WTC11 (cell line): ENCODE data around the gene MFF. TPM values are rescaled to one million over a fixed set of nuclear protein-coding genes. Genes with fewer than 3 reads are reported as not detected.

ENCODE experiments used
- ATAC-seq: fragments of 200-7000 bp; cut with Tn5 transposase; 2 replicates; pipeline ENCODE4 v1.10.0; 2021; ENCODE audit warnings: mild to moderate bottlenecking, moderate library complexity
- CTCF ChIA-PET: fragments of 300-600 bp; sonication (Branson Sonifier 250); formaldehyde crosslinking; loops from one replicate; lab custom pipeline; 2021; ENCODE audit warnings: antibody characterized with exemption; lab: Charles Lee
- POLR2A ChIA-PET: fragments of 350-600 bp; sonication (Branson Sonifier 250); formaldehyde crosslinking; loops from one replicate; lab custom pipeline; 2021; ENCODE audit warnings: antibody characterized with exemption; lab: Charles Lee
- DNase-seq: peaks from one replicate; pipeline ENCODE4 v3.0.0; 2021; ENCODE audit warnings: low spot score
- H3K27ac Mint-ChIP-seq: 2 replicates; pipeline ENCODE4 v1.8.0; 2021; ENCODE audit warnings: mixed read lengths
- H3K27me3 Mint-ChIP-seq: 2 replicates; pipeline ENCODE4 v1.8.0; 2021; ENCODE audit warnings: low read depth, mild to moderate bottlenecking, moderate library complexity, mixed read lengths
- H3K36me3 Mint-ChIP-seq: 2 replicates; pipeline ENCODE4 v1.8.0; 2021; ENCODE audit warnings: mixed read lengths
- H3K4me1 Mint-ChIP-seq: 2 replicates; pipeline ENCODE4 v1.8.0; 2022; ENCODE audit warnings: mixed read lengths
- H3K4me3 Mint-ChIP-seq: 2 replicates; pipeline ENCODE4 v1.8.0; 2021; ENCODE audit warnings: mild to moderate bottlenecking, moderate library complexity, mixed read lengths
- H3K9me3 Mint-ChIP-seq: 2 replicates; pipeline ENCODE4 v1.8.0; 2021; ENCODE audit warnings: mixed read lengths
- ATF1 ChIP-seq: sonication (generic); formaldehyde crosslinking; IDR thresholded peaks from 2 replicates; pipeline ENCODE4 v1.8.1; 2023; ENCODE audit warnings: mild to moderate bottlenecking, moderate library complexity, missing genetic modification reagents
- CREM ChIP-seq: sonication (generic); formaldehyde crosslinking; IDR thresholded peaks from 2 replicates; pipeline ENCODE4 v1.8.1; 2022; ENCODE audit warnings: mild to moderate bottlenecking, missing genetic modification reagents, moderate library complexity
- FOXJ3 ChIP-seq: sonication (generic); formaldehyde crosslinking; IDR thresholded peaks from 2 replicates; pipeline ENCODE4 v1.9.0; 2021; ENCODE audit warnings: missing genetic modification reagents, mild to moderate bottlenecking, borderline replicate concordance
- FOXP1 ChIP-seq: sonication (generic); formaldehyde crosslinking; IDR thresholded peaks from 2 replicates; pipeline ENCODE4 v1.8.0; 2022; ENCODE audit warnings: missing genetic modification reagents, mild to moderate bottlenecking, moderate library complexity, borderline replicate concordance
- IRF1 ChIP-seq: sonication (generic); formaldehyde crosslinking; IDR thresholded peaks from 2 replicates; pipeline ENCODE4 v1.8.0; 2023; ENCODE audit warnings: missing genetic modification reagents
- JUN ChIP-seq: sonication (generic); formaldehyde crosslinking; IDR thresholded peaks from 2 replicates; pipeline ENCODE4 v1.8.0; 2023; ENCODE audit warnings: mild to moderate bottlenecking, missing genetic modification reagents
- KAT7 ChIP-seq: sonication (generic); formaldehyde crosslinking; IDR thresholded peaks from 2 replicates; pipeline ENCODE4 v1.8.1; 2023; ENCODE audit warnings: missing genetic modification reagents, mild to moderate bottlenecking, borderline replicate concordance
- NR2C2 ChIP-seq: sonication (generic); formaldehyde crosslinking; IDR thresholded peaks from 2 replicates; pipeline ENCODE4 v1.8.0; 2022; ENCODE audit warnings: mild to moderate bottlenecking, missing genetic modification reagents
- PREB ChIP-seq: sonication (generic); formaldehyde crosslinking; IDR thresholded peaks from 2 replicates; pipeline ENCODE4 v1.8.1; 2022; ENCODE audit warnings: mild to moderate bottlenecking, missing genetic modification reagents, moderate library complexity, borderline replicate concordance
- ZNF121 ChIP-seq: sonication (generic); formaldehyde crosslinking; IDR thresholded peaks from 2 replicates; pipeline ENCODE4 v1.8.0; 2023; ENCODE audit warnings: missing genetic modification reagents
- ZNF219 ChIP-seq: sonication (generic); formaldehyde crosslinking; IDR thresholded peaks from 2 replicates; pipeline ENCODE4 v1.8.0; 2023; ENCODE audit warnings: missing genetic modification reagents, mild to moderate bottlenecking, borderline replicate concordance
- ZNF416 ChIP-seq: fragments of 250-450 bp; sonication (Bioruptor Pico); IDR thresholded peaks from 2 replicates; pipeline ENCODE4 v1.9.0; 2021; ENCODE audit warnings: mild to moderate bottlenecking, inconsistent platforms
- ZSCAN18 ChIP-seq: fragments of 250-450 bp; sonication (Bioruptor Pico); IDR thresholded peaks from 2 replicates; pipeline ENCODE4 v2.1.2; 2022; ENCODE audit warnings: mild to moderate bottlenecking, moderate library complexity
- total RNA-seq: library from RNA; stranded (reverse); gene quantifications from 3 replicates; pipeline ENCODE4 v1.2.3, GENCODE V29; 2021
- TF ChIP-seq, protein P1 (sequence below): fragments of 200-600 bp; IDR thresholded peaks from 2 replicates; pipeline ENCODE4 v1.8.0; 2022; ENCODE audit warnings: antibody characterized with exemption
- TF ChIP-seq, protein P2 (sequence below): sonication (generic); formaldehyde crosslinking; IDR thresholded peaks from 2 replicates; pipeline ENCODE4 v1.8.0; 2022; ENCODE audit warnings: mild to moderate bottlenecking, missing genetic modification reagents
- TF ChIP-seq, protein P3 (sequence below): sonication (generic); formaldehyde crosslinking; IDR thresholded peaks from 2 replicates; pipeline ENCODE4 v1.8.0; 2023; ENCODE audit warnings: missing genetic modification reagents, mild to moderate bottlenecking, borderline replicate concordance

Gene MFF
- total RNA-seq, 1 experiment from 2014 or later = 78.5 TPM

DNA sequence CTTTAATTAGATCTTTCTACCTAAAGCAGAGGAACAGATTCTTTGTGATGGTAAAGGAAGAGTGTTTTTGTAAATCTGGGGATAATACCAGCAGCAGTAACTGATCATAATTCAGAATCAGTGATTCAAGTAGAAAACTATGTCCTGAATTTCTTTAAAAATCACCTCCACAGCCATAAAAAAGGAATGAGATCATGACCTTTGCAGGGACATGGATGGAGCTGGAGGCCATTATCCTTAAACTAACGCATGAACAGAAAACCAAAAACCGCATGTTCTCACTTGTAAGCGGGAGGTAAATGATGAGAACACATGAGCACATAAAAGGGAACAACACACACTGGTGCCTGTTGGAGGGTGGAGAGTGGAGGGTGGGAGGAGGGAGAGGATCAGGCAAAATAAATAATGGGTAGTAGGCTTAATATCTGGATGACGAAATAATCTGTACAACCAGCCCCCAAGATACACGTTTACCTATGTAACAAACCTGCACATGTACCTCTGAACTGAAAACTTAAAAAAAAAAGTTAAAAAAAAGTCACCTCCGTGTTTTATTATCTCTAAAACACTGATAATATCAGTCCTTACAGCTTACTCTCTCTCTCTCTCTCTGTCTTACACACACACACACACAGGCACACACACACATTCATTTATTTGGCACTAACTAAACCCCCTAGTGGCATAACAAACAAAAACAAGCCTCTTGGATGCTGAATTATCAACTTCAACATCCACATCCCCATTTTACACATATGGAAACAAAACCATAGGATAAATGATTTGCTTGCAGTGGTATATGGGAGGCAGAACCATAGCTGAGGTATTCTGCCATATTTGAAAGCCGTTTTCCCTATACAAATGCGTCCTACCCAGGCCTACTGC lies 52.7 kb downstream of the MFF start:
- no peak for TF ChIP-seq FOXJ3 (CRISPR knock-in tag)
- TF ChIP-seq KAT7 (CRISPR knock-in tag) = no peak
- TF ChIP-seq ATF1 (CRISPR knock-in tag) = no peak
- TF ChIP-seq JUN (CRISPR knock-in tag) = no peak
- TF ChIP-seq, protein P1, sequence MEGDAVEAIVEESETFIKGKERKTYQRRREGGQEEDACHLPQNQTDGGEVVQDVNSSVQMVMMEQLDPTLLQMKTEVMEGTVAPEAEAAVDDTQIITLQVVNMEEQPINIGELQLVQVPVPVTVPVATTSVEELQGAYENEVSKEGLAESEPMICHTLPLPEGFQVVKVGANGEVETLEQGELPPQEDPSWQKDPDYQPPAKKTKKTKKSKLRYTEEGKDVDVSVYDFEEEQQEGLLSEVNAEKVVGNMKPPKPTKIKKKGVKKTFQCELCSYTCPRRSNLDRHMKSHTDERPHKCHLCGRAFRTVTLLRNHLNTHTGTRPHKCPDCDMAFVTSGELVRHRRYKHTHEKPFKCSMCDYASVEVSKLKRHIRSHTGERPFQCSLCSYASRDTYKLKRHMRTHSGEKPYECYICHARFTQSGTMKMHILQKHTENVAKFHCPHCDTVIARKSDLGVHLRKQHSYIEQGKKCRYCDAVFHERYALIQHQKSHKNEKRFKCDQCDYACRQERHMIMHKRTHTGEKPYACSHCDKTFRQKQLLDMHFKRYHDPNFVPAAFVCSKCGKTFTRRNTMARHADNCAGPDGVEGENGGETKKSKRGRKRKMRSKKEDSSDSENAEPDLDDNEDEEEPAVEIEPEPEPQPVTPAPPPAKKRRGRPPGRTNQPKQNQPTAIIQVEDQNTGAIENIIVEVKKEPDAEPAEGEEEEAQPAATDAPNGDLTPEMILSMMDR = no peak
- no peak for TF ChIP-seq FOXP1 (CRISPR knock-in tag)
- TF ChIP-seq ZNF416 (CRISPR knock-in tag) = no peak
- no peak for TF ChIP-seq PREB (CRISPR knock-in tag)
- no peak for TF ChIP-seq NR2C2 (CRISPR knock-in tag)
- TF ChIP-seq CREM (CRISPR knock-in tag) = no peak
- TF ChIP-seq, protein P2, sequence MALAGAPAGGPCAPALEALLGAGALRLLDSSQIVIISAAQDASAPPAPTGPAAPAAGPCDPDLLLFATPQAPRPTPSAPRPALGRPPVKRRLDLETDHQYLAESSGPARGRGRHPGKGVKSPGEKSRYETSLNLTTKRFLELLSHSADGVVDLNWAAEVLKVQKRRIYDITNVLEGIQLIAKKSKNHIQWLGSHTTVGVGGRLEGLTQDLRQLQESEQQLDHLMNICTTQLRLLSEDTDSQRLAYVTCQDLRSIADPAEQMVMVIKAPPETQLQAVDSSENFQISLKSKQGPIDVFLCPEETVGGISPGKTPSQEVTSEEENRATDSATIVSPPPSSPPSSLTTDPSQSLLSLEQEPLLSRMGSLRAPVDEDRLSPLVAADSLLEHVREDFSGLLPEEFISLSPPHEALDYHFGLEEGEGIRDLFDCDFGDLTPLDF = no peak
- TF ChIP-seq, protein P3, sequence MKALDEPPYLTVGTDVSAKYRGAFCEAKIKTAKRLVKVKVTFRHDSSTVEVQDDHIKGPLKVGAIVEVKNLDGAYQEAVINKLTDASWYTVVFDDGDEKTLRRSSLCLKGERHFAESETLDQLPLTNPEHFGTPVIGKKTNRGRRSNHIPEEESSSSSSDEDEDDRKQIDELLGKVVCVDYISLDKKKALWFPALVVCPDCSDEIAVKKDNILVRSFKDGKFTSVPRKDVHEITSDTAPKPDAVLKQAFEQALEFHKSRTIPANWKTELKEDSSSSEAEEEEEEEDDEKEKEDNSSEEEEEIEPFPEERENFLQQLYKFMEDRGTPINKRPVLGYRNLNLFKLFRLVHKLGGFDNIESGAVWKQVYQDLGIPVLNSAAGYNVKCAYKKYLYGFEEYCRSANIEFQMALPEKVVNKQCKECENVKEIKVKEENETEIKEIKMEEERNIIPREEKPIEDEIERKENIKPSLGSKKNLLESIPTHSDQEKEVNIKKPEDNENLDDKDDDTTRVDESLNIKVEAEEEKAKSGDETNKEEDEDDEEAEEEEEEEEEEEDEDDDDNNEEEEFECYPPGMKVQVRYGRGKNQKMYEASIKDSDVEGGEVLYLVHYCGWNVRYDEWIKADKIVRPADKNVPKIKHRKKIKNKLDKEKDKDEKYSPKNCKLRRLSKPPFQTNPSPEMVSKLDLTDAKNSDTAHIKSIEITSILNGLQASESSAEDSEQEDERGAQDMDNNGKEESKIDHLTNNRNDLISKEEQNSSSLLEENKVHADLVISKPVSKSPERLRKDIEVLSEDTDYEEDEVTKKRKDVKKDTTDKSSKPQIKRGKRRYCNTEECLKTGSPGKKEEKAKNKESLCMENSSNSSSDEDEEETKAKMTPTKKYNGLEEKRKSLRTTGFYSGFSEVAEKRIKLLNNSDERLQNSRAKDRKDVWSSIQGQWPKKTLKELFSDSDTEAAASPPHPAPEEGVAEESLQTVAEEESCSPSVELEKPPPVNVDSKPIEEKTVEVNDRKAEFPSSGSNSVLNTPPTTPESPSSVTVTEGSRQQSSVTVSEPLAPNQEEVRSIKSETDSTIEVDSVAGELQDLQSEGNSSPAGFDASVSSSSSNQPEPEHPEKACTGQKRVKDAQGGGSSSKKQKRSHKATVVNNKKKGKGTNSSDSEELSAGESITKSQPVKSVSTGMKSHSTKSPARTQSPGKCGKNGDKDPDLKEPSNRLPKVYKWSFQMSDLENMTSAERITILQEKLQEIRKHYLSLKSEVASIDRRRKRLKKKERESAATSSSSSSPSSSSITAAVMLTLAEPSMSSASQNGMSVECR (CRISPR knock-in tag) = no peak
- TF ChIP-seq ZNF219 (CRISPR knock-in tag) = no peak
- TF ChIP-seq ZSCAN18 = no peak
- TF ChIP-seq ZNF121 (CRISPR knock-in tag) = no peak
- TF ChIP-seq IRF1 (CRISPR knock-in tag) = no peak
- TF ChIP-seq, all 79 proteins: peak for 0
- H3K36me3 Mint-ChIP-seq = no peaks in the 10 kb centered on the region
- ATAC-seq (no peak), DNase-seq (no peak)
- H3K4me1 Mint-ChIP-seq = peaks cover 9% of the 10 kb centered on the region
- H3K27me3 Mint-ChIP-seq = no peaks in the 10 kb centered on the region
- H3K27ac Mint-ChIP-seq = no peak overlapping the region
- no peaks in the 10 kb centered on the region for H3K9me3 Mint-ChIP-seq
- no peak overlapping the region for H3K4me3 Mint-ChIP-seq
- ChIA-PET POLR2A (no interaction called here), CTCF (interaction anchor here (1.4 to 1.8 kb wide), 2 partner anchors 139 to 252 kb away, joined by 4 to 5 read pairs; no protein-coding TSS in a partner anchor)
